HepG2 (cell line): Measurements from ENCODE around the gene GTF2A1. TPM values are rescaled to one million over a fixed set of nuclear protein-coding genes. Genes with fewer than 3 reads are reported as not detected.

Source experiments
- ATAC-seq: fragments of 200-7000 bp; cut with Tn5 transposase; 3 replicates; pipeline ENCODE4 v1.9.1; 2020; ENCODE audit warnings: mild to moderate bottlenecking, moderate library complexity
- BruUV-seq: library from RNA; stranded (reverse); fragments of 400-500 nt; replicated peaks from 2 replicates; lab custom pipeline; 2021; lab: Mats Ljungman, UMichigan
- CTCF ChIA-PET: fragments of 300-600 bp; formaldehyde crosslinking; extraction: SDS; loops from one replicate; lab custom pipeline; 2021; ENCODE audit warnings: low total read pairs, inconsistent platforms, low intra/inter-chr PET ratio; lab: Yijun Ruan, JAX
- POLR2A ChIA-PET: fragments of 350-600 bp; sonication (Branson Sonifier 250); formaldehyde crosslinking; loops from one replicate; lab custom pipeline; 2020; ENCODE audit warnings: antibody characterized with exemption, inconsistent platforms; lab: Yijun Ruan, JAX
- DNase-seq: peaks from one replicate; pipeline ENCODE4 v3.0.0-alpha.2; 2015; ENCODE audit warnings: low spot score
- FAIRE-seq: peaks from 3 replicates; lab custom pipeline; 2011; peaks lifted over from hg19 to GRCh38; lab: Jason Lieb, UNC
- H2AFZ ChIP-seq: one replicate; pipeline ENCODE4 v1.6.1; 2011; ENCODE audit warnings: low read length, inconsistent platforms
- H3K27ac ChIP-seq: fragments of 300-600 bp; 3 replicates; pipeline ENCODE4 v1.8.0; 2011; ENCODE audit warnings: mixed run types, mild to moderate bottlenecking, mixed read lengths, low read length, inconsistent platforms; ENCODE audit not compliant: insufficient read depth; ENCODE audit errors: extremely low read length
- H3K27me3 ChIP-seq, 2 experiments: fragments of 200-600 bp in 1 of 2; 2 replicates in 1 of 2; 3 replicates in 1 of 2; pipeline versions ENCODE4 v1.6.0 to v1.8.0; 2011; ENCODE audit warnings: low read length in 2 of 2, mild to moderate bottlenecking in 2 of 2, moderate library complexity in 2 of 2, inconsistent platforms in 1 of 2; ENCODE audit not compliant: insufficient read depth in 2 of 2, control insufficient read depth in 1 of 2
- H3K36me3 ChIP-seq, 2 experiments: fragments of 200-600 bp in 1 of 2; replicated peaks in 1 of 2; 2 replicates in 1 of 2; 3 replicates in 1 of 2; pipeline versions ENCODE4 v1.5.1 to v1.8.0; 2011; ENCODE audit warnings: low read length in 2 of 2, inconsistent platforms in 1 of 2; ENCODE audit not compliant: insufficient read depth in 2 of 2, control insufficient read depth in 1 of 2
- H3K4me1 ChIP-seq: 2 replicates; pipeline ENCODE4 v1.5.1; 2012; ENCODE audit warnings: low read length, inconsistent platforms; ENCODE audit not compliant: insufficient read depth
- H3K4me2 ChIP-seq: 2 replicates; pipeline ENCODE4 v1.6.0; 2011; ENCODE audit warnings: low read depth, low read length, inconsistent platforms
- H3K4me3 ChIP-seq, 3 experiments: fragments of 200-600 bp in 1 of 3; sonication (generic), shearing (Covaris generic) in 1 of 3; replicated peaks in 1 of 3; 2 replicates each; pipeline ENCODE4 v1.5.1; 2011 to 2016; ENCODE audit warnings: low read length in 3 of 3, inconsistent platforms in 2 of 3, low read depth in 2 of 3, mild to moderate bottlenecking in 2 of 3, control low read depth in 1 of 3, mixed read lengths in 1 of 3; ENCODE audit not compliant: insufficient read depth in 1 of 3
- H3K79me2 ChIP-seq: one replicate; pipeline ENCODE4 v1.6.1; 2011; ENCODE audit warnings: low read length, inconsistent platforms; ENCODE audit not compliant: insufficient read depth
- H3K9ac ChIP-seq: 2 replicates; pipeline ENCODE4 v1.6.0; 2011; ENCODE audit warnings: mild to moderate bottlenecking, low read depth, low read length, inconsistent platforms; ENCODE audit not compliant: insufficient read depth
- H3K9me3 ChIP-seq: 2 replicates; pipeline ENCODE4 v1.5.1; 2012; ENCODE audit warnings: mild to moderate bottlenecking, low read length
- H4K20me1 ChIP-seq: 2 replicates; pipeline ENCODE4 v1.6.0; 2011; ENCODE audit warnings: inconsistent platforms, mild to moderate bottlenecking, low read length, moderate library complexity; ENCODE audit not compliant: insufficient read depth
- ELF3 ChIP-seq: IDR thresholded peaks from 2 replicates; pipeline ENCODE4 v1.6.1; 2016; ENCODE audit warnings: missing genetic modification reagents, missing compliant biosample characterization
- MYPOP ChIP-seq: sonication (generic); formaldehyde crosslinking; IDR thresholded peaks from 2 replicates; pipeline ENCODE4 v1.8.1; 2023; ENCODE audit warnings: mild to moderate bottlenecking, moderate library complexity, missing genetic modification reagents
- NPAS2 ChIP-seq: sonication (generic); formaldehyde crosslinking; IDR thresholded peaks from 2 replicates; pipeline ENCODE4 v1.8.0; 2022; ENCODE audit warnings: mild to moderate bottlenecking, missing genetic modification reagents, borderline replicate concordance
- POGZ ChIP-seq: sonication (generic); formaldehyde crosslinking; IDR thresholded peaks from 2 replicates; pipeline ENCODE4 v1.4.0; 2020; ENCODE audit warnings: mild to moderate bottlenecking, missing genetic modification reagents
- RAD21 ChIP-seq: fragments of 450-650 bp; formaldehyde crosslinking; IDR thresholded peaks from 2 replicates; pipeline ENCODE4 v1.5.0; 2020; ENCODE audit warnings: mild to moderate bottlenecking
- REXO4 ChIP-seq: sonication (generic); formaldehyde crosslinking; IDR thresholded peaks from 2 replicates; pipeline ENCODE4 v1.8.0; 2022; ENCODE audit warnings: missing genetic modification reagents, mild to moderate bottlenecking, borderline replicate concordance
- SNAI1 ChIP-seq: sonication (generic); formaldehyde crosslinking; IDR thresholded peaks from 2 replicates; pipeline ENCODE4 v1.5.0; 2020; ENCODE audit warnings: mild to moderate bottlenecking, missing genetic modification reagents, borderline replicate concordance
- USF2 ChIP-seq, 2 experiments: sonication (generic) in 1 of 2; formaldehyde crosslinking in 1 of 2; IDR thresholded peaks; 2 replicates each; pipeline versions ENCODE4 v1.5.1 to v1.6.1; 2011 to 2020; ENCODE audit warnings: borderline replicate concordance in 1 of 2, low read depth in 1 of 2, low read length in 1 of 2, mild to moderate bottlenecking in 1 of 2, missing genetic modification reagents in 1 of 2, moderate library complexity in 1 of 2
- ZEB1 ChIP-seq: IDR thresholded peaks from 2 replicates; pipeline ENCODE4 v1.6.1; 2012; ENCODE audit warnings: mild to moderate bottlenecking, low read depth, inconsistent platforms; ENCODE audit not compliant: insufficient replicate concordance
- ZFX ChIP-seq: sonication (generic); formaldehyde crosslinking; IDR thresholded peaks from 2 replicates; pipeline ENCODE4 v1.4.0; 2020; ENCODE audit warnings: mild to moderate bottlenecking, low read depth, missing genetic modification reagents, moderate library complexity
- ZKSCAN1 ChIP-seq: fragments of 150-350 bp; IDR thresholded peaks from 2 replicates; pipeline ENCODE4 v1.6.1; 2014; ENCODE audit warnings: low read length
- ZNF180 ChIP-seq: sonication (generic); formaldehyde crosslinking; IDR thresholded peaks from 2 replicates; pipeline ENCODE4 v1.4.0; 2020; ENCODE audit warnings: low read depth, missing genetic modification reagents, borderline replicate concordance
- ZNF281 ChIP-seq: sonication (generic); formaldehyde crosslinking; IDR thresholded peaks from 2 replicates; pipeline ENCODE4 v1.4.0; 2020; ENCODE audit warnings: missing genetic modification reagents, borderline replicate concordance
- ZNF296 ChIP-seq: sonication (generic); formaldehyde crosslinking; conservative IDR thresholded peaks from 2 replicates; pipeline ENCODE4 v1.5.0; 2020; ENCODE audit warnings: mild to moderate bottlenecking, missing genetic modification reagents
- ZNF605 ChIP-seq: sonication (generic); formaldehyde crosslinking; IDR thresholded peaks from 2 replicates; pipeline ENCODE4 v1.8.0; 2022; ENCODE audit warnings: mild to moderate bottlenecking, missing genetic modification reagents
- ZNF639 ChIP-seq: conservative IDR thresholded peaks from 2 replicates; pipeline ENCODE4 v1.6.1; 2018; ENCODE audit warnings: missing genetic modification reagents
- WGBS: methylation state at CpG from one replicate; pipeline ENCODE4 v1.1.6; 2017; ENCODE audit warnings: low lambda C conversion rate; 5-methylcytosine and 5-hydroxymethylcytosine counted together
- in situ Hi-C: cut with HindIII; loops from 2 replicates; pipeline ENCODE4 v1.10.0; 2017; ENCODE audit warnings: low pct_unique_long_range_greater_than_20kb; ENCODE audit not compliant: extremely low pct_ligation_motif_present
- intact Hi-C: fragments of 100-400 bp; cut with micrococcal nuclease; formaldehyde crosslinking; loops from one replicate; pipeline ENCODE4 v1.10.0; 2022; ENCODE audit not compliant: unreplicated experiment
- polyA plus RNA-seq, 8 experiments: library from polyadenylated mRNA; depleted of rRNA in 3 of 8; stranded (reverse) in 7 of 8; unstranded in 1 of 8; fragments of >200 nt; fragmentation: Illumina TruSeq in 4 of 8; extraction: Trizol in 4 of 8; gene quantifications; 2 replicates each; pipeline versions ENCODE4 v1.2.1 to v1.2.3, GENCODE V29; 2011 to 2016; ENCODE audit warnings: low read depth in 4 of 8, missing spikeins in 1 of 8, mixed read lengths in 1 of 8; ENCODE audit not compliant: insufficient read depth in 1 of 8
- total RNA-seq, 5 experiments: library from RNA; depleted of rRNA; stranded (reverse); fragments of >200 nt; fragmentation: Illumina TruSeq; extraction: Trizol; gene quantifications; 2 replicates each; pipeline ENCODE4 v1.2.3, GENCODE V29; 2016; ENCODE audit warnings: low read depth in 1 of 5

The GTF2A1 gene
- total and polyA plus RNA-seq, 2 of the 13 experiments (the other 11 are each of a cell fraction or from before 2014, with no cell fraction given): 14.9 to 17.5 TPM

- Histone ChIP-seq H3K4me1 (peaks cover 45% of the 10 kb centered on the region), H3K36me3 (no peaks in the 10 kb centered on the region), H3K79me2 (no peaks in the 10 kb centered on the region), H3K4me3 (no peak overlapping the region; a peak in 1 of 6 replicates), H3K4me2 (peak overlapping the region; percentile 77), H3K27me3 (no peaks in the 10 kb centered on the region), H3K9ac (no peak overlapping the region), H3K9me3 (no peaks in the 10 kb centered on the region), H4K20me1 (no peaks in the 10 kb centered on the region), H2AFZ (no peak overlapping the region), H3K27ac (no peak overlapping the region)
- ATAC-seq (peak; percentile 94), FAIRE-seq (peak; percentile 95), DNase-seq (peak; percentile 78)
- in situ Hi-C loops (no loop called here), intact Hi-C loops (loop anchor here (1.0 to 5.0 kb wide), 3 partner anchors 55 to 168 kb away; no protein-coding TSS in a partner anchor)
- 0% methylated on average over 1 of the region's 1 CpG for WGBS
- no TSS peak for BruUV-seq
- ChIA-PET CTCF (interaction anchor here (1.2 to 2.5 kb wide), 2 partner anchors 168 to 177 kb away, joined by 3 to 18 read pairs; no protein-coding TSS in a partner anchor), POLR2A (interaction anchor here (2.2 to 2.4 kb wide), 2 partner anchors 57 to 168 kb away, joined by 6 to 8 read pairs; partner anchors contain the start of gene GTF2A1)
- TF ChIP-seq ZFX (CRISPR knock-in tag): peak; percentile 39; the same call in 1 of the 2 replicates
- TF ChIP-seq NPAS2 (CRISPR knock-in tag): no peak
- TF ChIP-seq ZKSCAN1: no peak
- TF ChIP-seq ZEB1: no peak
- TF ChIP-seq ZNF296 (CRISPR knock-in tag): no peak
- TF ChIP-seq RAD21 (CRISPR knock-in tag): peak; percentile 57
- no peak for TF ChIP-seq MYPOP (CRISPR knock-in tag)
- no peak for TF ChIP-seq ZNF180 (CRISPR knock-in tag)
- no peak for TF ChIP-seq SNAI1 (CRISPR knock-in tag)
- TF ChIP-seq USF2 (IDR thresholded peaks at IDR 0.05; ENCODE audit: low read depth, low read length): no peak
- TF ChIP-seq USF2 (CRISPR knock-in tag; IDR thresholded peaks at IDR 0.05; ENCODE audit: borderline replicate concordance): no peak
- TF ChIP-seq REXO4 (CRISPR knock-in tag): no peak
- TF ChIP-seq ELF3 (CRISPR knock-in tag): peak; percentile 64
- TF ChIP-seq POGZ (CRISPR knock-in tag): peak; percentile 47; the same call in 1 of the 2 replicates
- TF ChIP-seq ZNF605: no peak
- TF ChIP-seq ZNF281 (CRISPR knock-in tag): no peak
- TF ChIP-seq ZNF639 (CRISPR knock-in tag): no peak
Observed at GRCh38 chr14:81164167-81164774, 56.5 kb downstream of the GTF2A1 start.
